Kidney (tissue), 22 donors: ENCODE data around the gene MAP1LC3B. TPM values are rescaled to one million over a fixed set of nuclear protein-coding genes. Genes with fewer than 3 reads are reported as not detected.

Experiments
- DNase-seq, 5 donors: peaks; one replicate each; pipeline ENCODE4 v3.0.0-alpha.2; 2013 to 2020
- FAIRE-seq: peaks from 2 replicates; lab custom pipeline; 2012; peaks lifted over from hg19 to GRCh38; lab: Jason Lieb, UNC
- H3K27ac ChIP-seq, 2 donors: one replicate each; pipeline ENCODE4 v1.7.0; 2013; ENCODE audit warnings: low read depth in 2 of 2, low read length in 2 of 2, inconsistent platforms in 1 of 2
- H3K27me3 ChIP-seq: one replicate; pipeline ENCODE4 v1.7.1; 2013; ENCODE audit warnings: low read length, inconsistent platforms; ENCODE audit not compliant: control insufficient read depth, insufficient read depth
- H3K36me3 ChIP-seq, 3 donors: one replicate each; pipeline versions ENCODE4 v1.7.0 to v1.7.1; 2013; ENCODE audit warnings: low read length in 3 of 3, control low read depth in 1 of 3, inconsistent platforms in 1 of 3; ENCODE audit not compliant: insufficient read depth in 3 of 3, control insufficient read depth in 2 of 3
- H3K4me1 ChIP-seq, 3 donors: one replicate each; pipeline versions ENCODE4 v1.7.0 to v1.7.1; 2013; ENCODE audit warnings: low read length in 3 of 3, inconsistent platforms in 1 of 3, low read depth in 1 of 3; ENCODE audit not compliant: control insufficient read depth in 2 of 3, insufficient read depth in 2 of 3
- H3K4me3 ChIP-seq, 3 donors: one replicate each; pipeline versions ENCODE4 v1.7.0 to v1.8.1; 2013; ENCODE audit warnings: low read length in 3 of 3, control low read depth in 1 of 3, inconsistent platforms in 1 of 3
- H3K9ac ChIP-seq, 3 donors: one replicate each; pipeline versions ENCODE4 v1.7.0 to v1.7.1; 2013; ENCODE audit warnings: low read length in 3 of 3, control low read depth in 1 of 3, inconsistent platforms in 1 of 3
- H3K9me3 ChIP-seq, 3 donors: one replicate each; pipeline versions ENCODE4 v1.7.0 to v1.7.1; 2013; ENCODE audit warnings: low read length in 3 of 3, control low read depth in 1 of 3, inconsistent platforms in 1 of 3; ENCODE audit not compliant: control insufficient read depth in 2 of 3, insufficient read depth in 1 of 3
- CTCF ChIP-seq: IDR thresholded peaks from 3 replicates; pipeline ENCODE4 v1.5.1; 2012; ENCODE audit warnings: mild to moderate bottlenecking, moderate library complexity, borderline replicate concordance; ENCODE audit not compliant: insufficient read depth; ENCODE audit errors: extremely low read depth
- intact Hi-C: fragments of 100-400 bp; cut with DNase I; formaldehyde crosslinking; loops from one replicate; pipeline ENCODE4 v1.11.1; 2022
- long read RNA-seq, 10 donors: library from polyadenylated mRNA in 1 of 10; unstranded in 1 of 10; transcript quantifications; one replicate each; pipeline ENCODE4 v2.0.0 and lab custom pipeline, GENCODE V29; 2021 to 2026
- polyA plus RNA-seq: library from polyadenylated mRNA; stranded (reverse); fragments of 350-450 nt; fragmentation: Illumina TruSeq; extraction: RNeasy Lipid Tissue Mini Kit (QIAGEN cat#74804); gene quantifications from one replicate; pipeline ENCODE4 v1.2.3, GENCODE V29; 2014; ENCODE audit warnings: low read depth, low replicate concordance; ENCODE audit not compliant: insufficient read depth
- total RNA-seq: library from RNA; stranded (reverse); fragmentation: NEBNext Ultra II Directional; extraction: Animal tissue kit (Norgen Biotek cat#: 25700); gene quantifications from one replicate; pipeline ENCODE4 v1.2.1, GENCODE V29; 2021
- donor health status: control.
- donor health status: control.
- donor health status: control.
- donor health status: control.
- donor health status: control.
- donor health status: DM: yes; HTN: yes; CAD: no.
- donor health status: Normal renal cell carcinoma (clear cell type).

MAP1LC3B gene
- total RNA-seq (57.1 TPM), polyA plus RNA-seq (70.3 TPM)
- long read RNA-seq, donor 1, transcript MAP1LC3B-201 (4 exons, 2,688 nt): major isoform, 26 of 30 reads
- long read RNA-seq, donor 1, partial matches to known transcripts: 0 of 30 reads
- long read RNA-seq, donor 1, other reads (novel, unspliced or antisense): 0 of 30 reads
- long read RNA-seq, donor 2, transcript MAP1LC3B-201 (4 exons, 2,688 nt): major isoform, 35 of 36 reads
- long read RNA-seq, donor 2, partial matches to known transcripts: 0 of 36 reads
- long read RNA-seq, donor 2, other reads (novel, unspliced or antisense): 0 of 36 reads
- long read RNA-seq, donor 3, transcript MAP1LC3B-201 (4 exons, 2,688 nt): major isoform, 44 of 58 reads
- long read RNA-seq, donor 3, partial matches to known transcripts: 13 of 58 reads
- long read RNA-seq, donor 3, other reads (novel, unspliced or antisense): 0 of 58 reads
- long read RNA-seq, donor 4, transcript MAP1LC3B-201 (4 exons, 2,688 nt): major isoform, 23 of 25 reads
- long read RNA-seq, donor 4, partial matches to known transcripts: 0 of 25 reads
- long read RNA-seq, donor 4, other reads (novel, unspliced or antisense): 0 of 25 reads
- long read RNA-seq, donor 5, partial matches to known transcripts: 0 of 3 reads
- long read RNA-seq, donor 5, other reads (novel, unspliced or antisense): 0 of 3 reads
- long read RNA-seq, donor 6, transcript MAP1LC3B-201 (4 exons, 2,688 nt): major isoform, 38 of 39 reads
- long read RNA-seq, donor 6, partial matches to known transcripts: 0 of 39 reads
- long read RNA-seq, donor 6, other reads (novel, unspliced or antisense): 0 of 39 reads
- long read RNA-seq, donor 7, transcript MAP1LC3B-201 (4 exons, 2,688 nt): major isoform, 61 of 71 reads
- long read RNA-seq, donor 7, partial matches to known transcripts: 0 of 71 reads
- long read RNA-seq, donor 7, other reads (novel, unspliced or antisense): 10 of 71 reads
- long read RNA-seq, donor 8, transcript MAP1LC3B-201 (4 exons, 2,688 nt): major isoform, 34 of 35 reads
- long read RNA-seq, donor 8, partial matches to known transcripts: 0 of 35 reads
- long read RNA-seq, donor 8, other reads (novel, unspliced or antisense): 0 of 35 reads
- long read RNA-seq, donor 9, transcript MAP1LC3B-201 (4 exons, 2,688 nt): major isoform, 24 of 24 reads
- long read RNA-seq, donor 9, partial matches to known transcripts: 0 of 24 reads
- long read RNA-seq, donor 9, other reads (novel, unspliced or antisense): 0 of 24 reads
- long read RNA-seq, donor 10, transcript MAP1LC3B-201 (4 exons, 2,688 nt): major isoform, 39 of 46 reads
- long read RNA-seq, donor 10, partial matches to known transcripts: 7 of 46 reads
- long read RNA-seq, donor 10, other reads (novel, unspliced or antisense): 0 of 46 reads

GRCh38 chr16:87391950-87392820, at the start of gene MAP1LC3B:
Gene MAP1LC3B (plus strand): TSS chr16:87392336. CDS start chr16:87392428, 92 bp downstream.
- intact Hi-C loops: no loop called here
- H3K4me3 ChIP-seq: peak within 1 kb of the TSS; percentile 76 to 96 (median 89)
- peak; percentile 98 to 99 (median 99) for DNase-seq
- H3K27ac ChIP-seq: peak within 1 kb of the TSS; percentile 97 to 98
- peak within 1 kb of the TSS; percentile 46 to 98 (median 95) for H3K9ac ChIP-seq
- H3K36me3 ChIP-seq: no peaks in the 10 kb centered on the region
- no peaks in the 10 kb centered on the region for H3K9me3 ChIP-seq
- H3K4me1 ChIP-seq: peaks cover 8 to 23% (median 20%) of the 10 kb centered on the region in 3 donors
- no peak for FAIRE-seq
- no peaks in the 10 kb centered on the region for H3K27me3 ChIP-seq
- TF ChIP-seq CTCF: no peak

GRCh38 chr16:87342504-87342903, 49.6 kb upstream of the MAP1LC3B start:
- no peak overlapping the region for H3K4me3 ChIP-seq

More at GRCh38 chr16:87342504-87342903, 49.6 kb upstream of the MAP1LC3B start:
- DNase-seq: peak in 1 of 5 donors; percentile 39
- TF ChIP-seq CTCF: no peak
- intact Hi-C loops: no loop called here
- Histone ChIP-seq H3K27me3 (no peaks in the 10 kb centered on the region), H3K4me1 (no peaks in the 10 kb centered on the region), H3K36me3 (peaks cover 4 to 11% (median 11%) of the 10 kb centered on the region in 3 donors), H3K9me3 (no peaks in the 10 kb centered on the region), H3K9ac (no peak overlapping the region), H3K27ac (no peak overlapping the region)
- FAIRE-seq: no peak
